ENCODE data around the gene INAFM2. TPM values are rescaled to one million over a fixed set of nuclear protein-coding genes. Genes with fewer than 3 reads are reported as not detected.

Gene INAFM2
- total and polyA plus RNA-seq, 2 experiments from 2014 or later, result 13.7 to 19.5 TPM

DNA sequence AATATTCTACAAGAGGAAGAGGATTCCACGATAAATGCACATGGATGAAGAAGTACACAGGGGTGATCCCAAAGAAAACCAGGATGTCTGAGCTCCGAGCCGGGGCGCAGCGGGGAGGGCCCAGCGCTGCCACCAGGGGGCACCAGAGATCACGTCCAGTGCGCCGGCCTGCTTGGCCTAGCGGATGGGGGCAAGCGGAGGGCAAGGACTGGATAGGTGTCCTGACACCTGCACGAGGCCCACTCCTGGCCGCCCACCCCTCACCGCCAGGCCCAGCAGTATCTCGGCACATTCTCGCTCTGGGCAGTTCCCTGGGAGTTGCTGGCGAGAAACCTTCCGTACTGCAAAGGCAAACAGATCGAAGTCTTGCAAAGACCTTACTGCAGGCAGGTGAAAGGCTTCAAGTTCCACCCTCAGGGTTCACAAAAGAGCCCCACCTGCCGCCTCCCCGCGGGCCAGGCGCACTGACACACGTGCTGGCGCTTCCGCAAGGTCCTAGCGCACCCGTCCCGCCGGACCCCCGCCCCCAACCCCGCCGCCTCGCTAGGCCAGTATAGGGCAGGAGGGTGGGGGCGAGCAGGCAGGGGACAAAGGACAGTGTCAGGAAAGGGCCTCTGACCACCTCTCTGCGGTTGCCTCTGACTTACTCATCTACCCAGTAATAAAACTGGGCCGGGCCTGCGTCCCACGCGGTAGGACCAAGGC, 43.9 kb upstream of the INAFM2 start:
- Histone ChIP-seq H3K27ac (no peak overlapping the region), H3K4me1 (ENCODE audit: insufficient read depth) (peaks cover 21% of the 10 kb centered on the region), H3K4me2 (peak overlapping the region; percentile 73), H2AFZ (no peak overlapping the region), H3K9me2 (replicated peaks; ENCODE audit: insufficient read depth) (no peaks in the 10 kb centered on the region), H4K20me1 (ENCODE audit: insufficient read depth, poor library complexity, severe bottlenecking) (no peaks in the 10 kb centered on the region), H3K4me3 (no peak overlapping the region), H3K36me3 (replicated peaks; ENCODE audit: insufficient read depth, low read depth) (no peaks in the 10 kb centered on the region), H3K9me3 (ENCODE audit: low read depth) (no peaks in the 10 kb centered on the region), H3K79me2 (no peaks in the 10 kb centered on the region), H3K27me3 (peaks cover 62% of the 10 kb centered on the region)
- TF ChIP-seq EZH2 (IDR thresholded peaks at IDR 0.05; ENCODE audit: borderline replicate concordance), result no peak
- TF ChIP-seq CTCF (IDR thresholded peaks at IDR 0.05; ENCODE audit: poor library complexity), result peak; percentile 97
- DNase-seq (ENCODE audit: low spot score), result peak; percentile 83
- 11% methylated on average over 36 of the region's 40 CpGs for WGBS (ENCODE audit: low lambda C conversion rate, missing lambda C conversion rate)

- DNase-seq (ENCODE audit: low spot score), result no peak
- H3K79me2 ChIP-seq, result no peaks in the 10 kb centered on the region
- H3K9me2 ChIP-seq (replicated peaks; ENCODE audit: insufficient read depth), result no peaks in the 10 kb centered on the region
- no peaks in the 10 kb centered on the region for H3K36me3 ChIP-seq (replicated peaks; ENCODE audit: insufficient read depth, low read depth)
- WGBS (ENCODE audit: low lambda C conversion rate, missing lambda C conversion rate), result 21% methylated on average over 30 of the region's 30 CpGs
- H2AFZ ChIP-seq, result no peak overlapping the region
- H3K27ac ChIP-seq, result no peak overlapping the region
- H3K4me1 ChIP-seq (ENCODE audit: insufficient read depth), result peaks cover 28% of the 10 kb centered on the region
- TF ChIP-seq EZH2phosphoT487 (IDR thresholded peaks at IDR 0.05; ENCODE audit: low read depth, severe bottlenecking, unreplicated experiment) (peak; percentile 68), EZH2 (IDR thresholded peaks at IDR 0.05; ENCODE audit: borderline replicate concordance) (peak; percentile 53), CTCF (IDR thresholded peaks at IDR 0.05; ENCODE audit: poor library complexity) (no peak)
- no peaks in the 10 kb centered on the region for H3K9me3 ChIP-seq (ENCODE audit: low read depth)
- H3K27me3 ChIP-seq, result peaks cover 62% of the 10 kb centered on the region
- H3K4me2 ChIP-seq, result peak overlapping the region; percentile 73
- H3K4me3 ChIP-seq, result no peak overlapping the region
- no peaks in the 10 kb centered on the region for H4K20me1 ChIP-seq (ENCODE audit: insufficient read depth, poor library complexity, severe bottlenecking)
These were observed 43.0 kb upstream of the INAFM2 start for GRCh38 chr15:40280260-40281056.

GRCh38 chr15:40281057-40281800, 42.3 kb upstream of the INAFM2 start:
- no peaks in the 10 kb centered on the region for H3K36me3 ChIP-seq (replicated peaks; ENCODE audit: insufficient read depth, low read depth)
- 33% methylated on average over 36 of the region's 43 CpGs for WGBS (ENCODE audit: low lambda C conversion rate, missing lambda C conversion rate)
- peak; percentile 4 for TF ChIP-seq EZH2phosphoT487 (IDR thresholded peaks at IDR 0.05; ENCODE audit: low read depth, severe bottlenecking, unreplicated experiment)
- TF ChIP-seq EZH2 (IDR thresholded peaks at IDR 0.05; ENCODE audit: borderline replicate concordance), result peak; percentile 42
- no peak for TF ChIP-seq CTCF (IDR thresholded peaks at IDR 0.05; ENCODE audit: poor library complexity)
- no peaks in the 10 kb centered on the region for H4K20me1 ChIP-seq (ENCODE audit: insufficient read depth, poor library complexity, severe bottlenecking)
- no peak overlapping the region for H3K4me3 ChIP-seq
- peaks cover 62% of the 10 kb centered on the region for H3K27me3 ChIP-seq
- H3K4me2 ChIP-seq, result peak overlapping the region; percentile 96
- no peaks in the 10 kb centered on the region for H3K9me2 ChIP-seq (replicated peaks; ENCODE audit: insufficient read depth)
- no peak for DNase-seq (ENCODE audit: low spot score)
- no peaks in the 10 kb centered on the region for H3K79me2 ChIP-seq
- no peaks in the 10 kb centered on the region for H3K9me3 ChIP-seq (ENCODE audit: low read depth)
- H2AFZ ChIP-seq, result no peak overlapping the region
- H3K27ac ChIP-seq, result no peak overlapping the region
- H3K4me1 ChIP-seq (ENCODE audit: insufficient read depth), result peaks cover 36% of the 10 kb centered on the region

Measured in hepatocyte (in vitro differentiated cells).